Mucosa of stomach (tissue), 1 donor: Measurements from ENCODE around the gene CCDC13.

ENCODE experiments used
- H3K27me3 ChIP-seq: one replicate; pipeline ENCODE4 v1.7.0; 2013; ENCODE audit warnings: mild to moderate bottlenecking, low read length; ENCODE audit not compliant: control insufficient read depth, insufficient read depth
- H3K36me3 ChIP-seq: one replicate; pipeline ENCODE4 v1.7.0; 2013; ENCODE audit warnings: low read length; ENCODE audit not compliant: control insufficient read depth, insufficient read depth
- H3K4me1 ChIP-seq: one replicate; pipeline ENCODE4 v1.7.0; 2013; ENCODE audit warnings: mild to moderate bottlenecking, low read length; ENCODE audit not compliant: control insufficient read depth, insufficient read depth
- H3K4me3 ChIP-seq: one replicate; pipeline ENCODE4 v1.7.0; 2013; ENCODE audit warnings: low read length
- H3K9ac ChIP-seq: one replicate; pipeline ENCODE4 v1.7.0; 2013; ENCODE audit warnings: mild to moderate bottlenecking, low read length, moderate library complexity
- H3K9me3 ChIP-seq: one replicate; pipeline ENCODE4 v1.7.0; 2013; ENCODE audit warnings: mild to moderate bottlenecking, low read length, moderate library complexity; ENCODE audit not compliant: control insufficient read depth
- donor health status: Pancreatic carcinoma.

Gene CCDC13

DNA sequence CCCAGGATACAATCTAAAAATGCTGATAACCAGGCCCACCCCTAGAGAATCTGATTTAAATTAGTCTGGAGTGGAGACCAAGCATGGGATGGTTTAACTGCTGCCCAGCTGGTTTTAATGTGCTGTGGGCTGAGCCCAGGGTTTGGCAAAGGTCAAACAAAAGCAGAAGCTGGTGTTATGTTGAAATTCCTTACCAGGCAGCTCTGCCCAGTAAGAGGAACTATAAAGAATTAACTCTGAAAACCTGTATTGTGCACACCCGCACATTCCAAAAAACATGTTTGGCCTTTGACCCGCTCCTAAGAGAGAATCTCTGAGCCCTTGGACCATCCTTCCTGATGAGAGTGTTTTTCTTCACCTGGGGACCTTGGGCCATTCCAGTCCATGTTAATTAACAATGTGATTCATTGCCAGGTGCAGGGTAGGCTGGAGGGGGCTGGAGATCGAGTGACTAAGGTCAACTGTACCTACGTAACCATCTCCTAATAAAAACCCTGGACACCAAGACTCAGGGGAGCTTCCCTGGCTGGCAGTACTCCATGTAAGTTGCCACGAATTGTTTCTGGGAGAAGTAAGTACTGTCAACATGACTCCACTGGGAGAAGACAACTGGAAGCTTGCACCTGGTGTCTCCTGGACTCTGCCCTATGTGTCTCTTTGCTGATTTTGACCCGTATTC is 10.9 kb downstream of the CCDC13 start:
- H3K27me3 ChIP-seq: no peaks in the 10 kb centered on the region
- no peak overlapping the region for H3K9ac ChIP-seq
- H3K9me3 ChIP-seq: no peaks in the 10 kb centered on the region
- no peaks in the 10 kb centered on the region for H3K4me1 ChIP-seq
- H3K36me3 ChIP-seq: no peaks in the 10 kb centered on the region
- no peak overlapping the region for H3K4me3 ChIP-seq

GRCh38 chr3:42758126-42758525 is 14.9 kb downstream of the CCDC13 start:
- H3K9ac ChIP-seq: no peak overlapping the region

GRCh38 chr3:42756681-42757213 is 16.3 kb downstream of the CCDC13 start:
- H3K4me3 ChIP-seq: no peak overlapping the region
- no peak overlapping the region for H3K9ac ChIP-seq
- H3K36me3 ChIP-seq: no peaks in the 10 kb centered on the region
- H3K27me3 ChIP-seq: no peaks in the 10 kb centered on the region
- H3K4me1 ChIP-seq: peaks cover 14% of the 10 kb centered on the region
- no peaks in the 10 kb centered on the region for H3K9me3 ChIP-seq

More at GRCh38 chr3:42758126-42758525, 14.9 kb downstream of the CCDC13 start:
- no peaks in the 10 kb centered on the region for H3K36me3 ChIP-seq
- peaks cover 11% of the 10 kb centered on the region for H3K4me1 ChIP-seq
- no peaks in the 10 kb centered on the region for H3K27me3 ChIP-seq
- H3K9me3 ChIP-seq: no peaks in the 10 kb centered on the region
- H3K4me3 ChIP-seq: no peak overlapping the region

DNA sequence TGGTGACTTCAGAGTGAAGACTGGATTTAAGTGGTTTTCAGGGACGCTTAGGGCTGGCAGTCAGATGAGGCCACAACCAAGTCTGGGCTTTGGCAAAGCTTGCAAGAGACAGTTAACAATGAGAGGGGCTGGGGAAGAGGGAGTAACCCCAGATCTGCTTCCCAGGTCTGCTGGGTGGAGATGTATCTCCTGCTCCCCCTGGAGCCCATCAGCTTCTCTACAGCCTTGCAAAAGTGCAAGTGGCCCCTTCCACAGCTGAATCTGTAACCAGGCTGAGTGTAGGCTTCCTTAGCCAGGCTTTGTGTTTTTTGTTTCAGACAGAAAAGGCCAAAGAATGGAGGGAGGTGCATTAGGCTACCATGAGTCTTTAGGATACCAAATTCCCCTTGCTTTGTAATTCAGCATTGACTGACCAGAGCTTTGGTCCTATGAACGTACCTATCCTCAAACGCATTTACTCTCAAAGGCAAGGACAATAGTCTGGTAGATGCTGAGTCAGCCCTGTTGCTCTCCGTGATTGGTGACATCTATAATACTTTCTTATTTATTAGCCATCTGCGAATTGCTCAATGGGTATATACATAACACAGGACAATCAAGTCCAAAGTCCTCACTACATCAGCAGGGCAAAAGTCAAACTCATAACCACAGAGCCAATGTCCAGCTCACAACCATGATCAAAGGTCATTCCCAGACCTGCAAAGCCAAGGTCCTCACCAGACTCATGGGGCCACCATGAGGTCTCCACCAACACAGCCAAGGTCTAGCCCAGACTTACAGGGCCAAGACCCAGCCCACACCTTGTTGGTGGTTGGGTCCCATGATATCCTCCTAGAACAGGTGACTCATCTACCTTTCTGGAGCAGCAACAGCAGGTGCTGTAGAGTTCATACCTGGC is 17.1 kb downstream of the CCDC13 start:
- no peaks in the 10 kb centered on the region for H3K9me3 ChIP-seq
- peaks cover 14% of the 10 kb centered on the region for H3K4me1 ChIP-seq
- H3K4me3 ChIP-seq: no peak overlapping the region
- H3K36me3 ChIP-seq: no peaks in the 10 kb centered on the region
- no peak overlapping the region for H3K9ac ChIP-seq
- no peaks in the 10 kb centered on the region for H3K27me3 ChIP-seq

DNA sequence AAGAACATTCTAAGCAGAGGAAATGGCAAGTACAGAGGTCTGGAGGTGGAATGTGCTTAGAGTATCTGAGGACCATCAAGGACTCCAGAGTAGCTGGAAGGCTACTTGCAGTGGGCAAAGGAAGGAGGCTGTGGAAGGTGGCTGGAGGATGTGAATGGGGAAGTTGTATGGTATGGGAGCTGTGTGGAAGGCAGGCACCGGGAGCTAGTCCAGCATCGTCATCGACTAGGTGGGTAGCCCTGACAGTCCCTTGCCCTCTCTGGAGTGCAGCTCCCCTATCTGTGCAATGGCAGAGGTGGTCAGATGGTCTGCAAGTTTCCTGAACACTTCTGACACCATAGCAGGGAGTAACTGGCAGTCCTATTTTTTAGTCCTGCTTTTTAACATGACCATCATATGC is 19.3 kb downstream of the CCDC13 start:
- no peaks in the 10 kb centered on the region for H3K9me3 ChIP-seq
- H3K36me3 ChIP-seq: no peaks in the 10 kb centered on the region
- H3K9ac ChIP-seq: no peak overlapping the region
- H3K4me3 ChIP-seq: no peak overlapping the region
- no peaks in the 10 kb centered on the region for H3K27me3 ChIP-seq
- H3K4me1 ChIP-seq: peaks cover 14% of the 10 kb centered on the region

GRCh38 chr3:42752961-42753360 is 20.1 kb downstream of the CCDC13 start:
- no peak overlapping the region for H3K9ac ChIP-seq
- H3K4me1 ChIP-seq: peaks cover 14% of the 10 kb centered on the region
- no peaks in the 10 kb centered on the region for H3K36me3 ChIP-seq
- H3K4me3 ChIP-seq: no peak overlapping the region
- H3K9me3 ChIP-seq: no peaks in the 10 kb centered on the region
- H3K27me3 ChIP-seq: no peaks in the 10 kb centered on the region

GRCh38 chr3:42752441-42752840 is 20.6 kb downstream of the CCDC13 start:
- Histone ChIP-seq H3K9me3 (no peaks in the 10 kb centered on the region), H3K4me1 (peaks cover 14% of the 10 kb centered on the region), H3K27me3 (no peaks in the 10 kb centered on the region)

GRCh38 chr3:42751609-42752008 is 21.4 kb downstream of the CCDC13 start:
- H3K9me3 ChIP-seq: no peaks in the 10 kb centered on the region
- H3K4me3 ChIP-seq: no peak overlapping the region
- H3K27me3 ChIP-seq: no peaks in the 10 kb centered on the region
- peaks cover 10% of the 10 kb centered on the region for H3K4me1 ChIP-seq
- no peaks in the 10 kb centered on the region for H3K36me3 ChIP-seq
- no peak overlapping the region for H3K9ac ChIP-seq

More at GRCh38 chr3:42752441-42752840, 20.6 kb downstream of the CCDC13 start:
- Histone ChIP-seq H3K9ac (no peak overlapping the region), H3K4me3 (no peak overlapping the region), H3K36me3 (no peaks in the 10 kb centered on the region)

GRCh38 chr3:42750834-42751233 is 22.2 kb downstream of the CCDC13 start:
- Histone ChIP-seq H3K36me3 (no peaks in the 10 kb centered on the region), H3K4me1 (peaks cover 12% of the 10 kb centered on the region), H3K4me3 (no peak overlapping the region), H3K27me3 (no peaks in the 10 kb centered on the region), H3K9ac (no peak overlapping the region), H3K9me3 (no peaks in the 10 kb centered on the region)

- Histone ChIP-seq H3K9me3 (no peaks in the 10 kb centered on the region), H3K4me1 (peaks cover 14% of the 10 kb centered on the region), H3K27me3 (no peaks in the 10 kb centered on the region), H3K4me3 (no peak overlapping the region), H3K36me3 (no peaks in the 10 kb centered on the region), H3K9ac (no peak overlapping the region)
These were observed 23.3 kb downstream of the CCDC13 start for GRCh38 chr3:42749753-42750231.

GRCh38 chr3:42749025-42749752 is 23.9 kb downstream of the CCDC13 start:
- Histone ChIP-seq H3K27me3 (no peaks in the 10 kb centered on the region), H3K4me3 (no peak overlapping the region), H3K9me3 (no peaks in the 10 kb centered on the region), H3K4me1 (peaks cover 14% of the 10 kb centered on the region), H3K36me3 (no peaks in the 10 kb centered on the region), H3K9ac (no peak overlapping the region)
